ENCODE measurements around the gene WIZ.

Gene WIZ

GRCh38 chr19:15374796-15375440, 74.8 kb downstream of the WIZ start:
- no peak overlapping the region for H3K27ac Mint-ChIP-seq
- no peaks in the 10 kb centered on the region for H3K9me3 Mint-ChIP-seq (ENCODE audit: low read depth)
- H3K27me3 Mint-ChIP-seq: no peaks in the 10 kb centered on the region
- no peak overlapping the region for H3K4me3 Mint-ChIP-seq
- H3K36me3 Mint-ChIP-seq: no peaks in the 10 kb centered on the region
- H3K4me1 Mint-ChIP-seq (ENCODE audit: low read depth): peaks cover 28% of the 10 kb centered on the region

GRCh38 chr19:15374105-15374651, 75.6 kb downstream of the WIZ start:
- H3K9me3 Mint-ChIP-seq (ENCODE audit: low read depth): no peaks in the 10 kb centered on the region
- H3K4me3 Mint-ChIP-seq: no peak overlapping the region
- H3K27me3 Mint-ChIP-seq: no peaks in the 10 kb centered on the region
- no peaks in the 10 kb centered on the region for H3K36me3 Mint-ChIP-seq
- H3K27ac Mint-ChIP-seq: no peak overlapping the region
- peaks cover 28% of the 10 kb centered on the region for H3K4me1 Mint-ChIP-seq (ENCODE audit: low read depth)

GRCh38 chr19:15373644-15374043, 76.1 kb downstream of the WIZ start:
- Mint-ChIP-seq H3K4me3 (no peak overlapping the region), H3K4me1 (ENCODE audit: low read depth) (peaks cover 28% of the 10 kb centered on the region), H3K27me3 (no peaks in the 10 kb centered on the region), H3K9me3 (ENCODE audit: low read depth) (no peaks in the 10 kb centered on the region), H3K36me3 (no peaks in the 10 kb centered on the region), H3K27ac (no peak overlapping the region)

GRCh38 chr19:15372891-15373301, 76.9 kb downstream of the WIZ start:
- H3K36me3 Mint-ChIP-seq: no peaks in the 10 kb centered on the region
- H3K27ac Mint-ChIP-seq: no peak overlapping the region
- no peak overlapping the region for H3K4me3 Mint-ChIP-seq
- no peaks in the 10 kb centered on the region for H3K9me3 Mint-ChIP-seq (ENCODE audit: low read depth)
- H3K4me1 Mint-ChIP-seq (ENCODE audit: low read depth): peaks cover 23% of the 10 kb centered on the region
- no peaks in the 10 kb centered on the region for H3K27me3 Mint-ChIP-seq

GRCh38 chr19:15372470-15372869, 77.3 kb downstream of the WIZ start:
- H3K36me3 Mint-ChIP-seq: no peaks in the 10 kb centered on the region
- H3K9me3 Mint-ChIP-seq (ENCODE audit: low read depth): no peaks in the 10 kb centered on the region
- H3K27me3 Mint-ChIP-seq: no peaks in the 10 kb centered on the region
- H3K27ac Mint-ChIP-seq: peak overlapping the region; percentile 34
- H3K4me1 Mint-ChIP-seq (ENCODE audit: low read depth): peaks cover 19% of the 10 kb centered on the region
- no peak overlapping the region for H3K4me3 Mint-ChIP-seq

- H3K27me3 Mint-ChIP-seq: no peaks in the 10 kb centered on the region
- H3K36me3 Mint-ChIP-seq: no peaks in the 10 kb centered on the region
- H3K9me3 Mint-ChIP-seq (ENCODE audit: low read depth): no peaks in the 10 kb centered on the region
- H3K27ac Mint-ChIP-seq: no peak overlapping the region
- H3K4me3 Mint-ChIP-seq: no peak overlapping the region
- H3K4me1 Mint-ChIP-seq (ENCODE audit: low read depth): peaks cover 15% of the 10 kb centered on the region
These were observed 77.9 kb downstream of the WIZ start for GRCh38 chr19:15371786-15372380.

GRCh38 chr19:15371119-15371518, 78.6 kb downstream of the WIZ start:
- Mint-ChIP-seq H3K4me3 (no peak overlapping the region), H3K4me1 (ENCODE audit: low read depth) (peaks cover 10% of the 10 kb centered on the region), H3K27ac (no peak overlapping the region), H3K27me3 (no peaks in the 10 kb centered on the region), H3K9me3 (ENCODE audit: low read depth) (no peaks in the 10 kb centered on the region), H3K36me3 (no peaks in the 10 kb centered on the region)

All from activated naive CD8-positive, alpha-beta T cell (primary cell).